Trophoblast cell (in vitro differentiated cells and primary cell): ENCODE results near the gene SPTA1.
"Not testable (repeated sequence)": the region's sequence is repeated elsewhere in the genome, so short reads cannot be mapped to it uniquely, and the experiment has no call there.

ENCODE experiments used
- DNase-seq, 2 donors: peaks; one replicate each; pipeline ENCODE4 v3.0.0-alpha.2; 2016
- H2AFZ ChIP-seq: 2 replicates; pipeline ENCODE4 v1.6.1; 2013; ENCODE audit warnings: low read length, moderate library complexity, mild to moderate bottlenecking; ENCODE audit not compliant: insufficient read depth, poor library complexity
- H2AK5ac ChIP-seq: 2 replicates; pipeline ENCODE4 v1.6.1; 2013; ENCODE audit warnings: mild to moderate bottlenecking, low read length
- H2BK120ac ChIP-seq: 2 replicates; pipeline ENCODE4 v1.6.1; 2013; ENCODE audit warnings: low read length, mild to moderate bottlenecking, moderate library complexity; ENCODE audit not compliant: insufficient read depth, poor library complexity
- H2BK12ac ChIP-seq: 2 replicates; pipeline ENCODE4 v1.6.1; 2013; ENCODE audit warnings: mild to moderate bottlenecking, low read length, moderate library complexity
- H2BK5ac ChIP-seq: 2 replicates; pipeline ENCODE4 v1.6.1; 2013; ENCODE audit warnings: low read length, low read depth, moderate library complexity, mild to moderate bottlenecking; ENCODE audit not compliant: poor library complexity
- H3K14ac ChIP-seq: 2 replicates; pipeline ENCODE4 v1.6.1; 2013; ENCODE audit warnings: mild to moderate bottlenecking, low read length
- H3K18ac ChIP-seq: 2 replicates; pipeline ENCODE4 v1.6.1; 2013; ENCODE audit warnings: mild to moderate bottlenecking, low read length
- H3K23ac ChIP-seq: 2 replicates; pipeline ENCODE4 v1.6.1; 2013; ENCODE audit warnings: low read length
- H3K27ac ChIP-seq: 2 replicates; pipeline ENCODE4 v1.5.1; 2013; ENCODE audit warnings: low read depth, mild to moderate bottlenecking, inconsistent platforms, low read length, moderate library complexity
- H3K27me3 ChIP-seq: 2 replicates; pipeline ENCODE4 v1.6.1; 2013; ENCODE audit warnings: inconsistent platforms, mild to moderate bottlenecking, low read length, moderate library complexity; ENCODE audit not compliant: insufficient read depth
- H3K36me3 ChIP-seq, 2 experiments: 1 replicate in 1 of 2; 2 replicates in 1 of 2; pipeline ENCODE4 v1.6.1; 2013; ENCODE audit warnings: low read length in 2 of 2, mild to moderate bottlenecking in 2 of 2, moderate library complexity in 1 of 2; ENCODE audit not compliant: insufficient read depth in 2 of 2, control insufficient read depth in 1 of 2
- H3K4ac ChIP-seq: 2 replicates; pipeline ENCODE4 v1.6.1; 2013; ENCODE audit warnings: low read depth, mild to moderate bottlenecking, low read length, moderate library complexity
- H3K4me1 ChIP-seq, 2 experiments: 1 replicate in 1 of 2; 2 replicates in 1 of 2; pipeline ENCODE4 v1.6.1; 2013; ENCODE audit warnings: low read length in 2 of 2, mild to moderate bottlenecking in 2 of 2, moderate library complexity in 1 of 2; ENCODE audit not compliant: insufficient read depth in 2 of 2, control insufficient read depth in 1 of 2
- H3K4me2 ChIP-seq: 2 replicates; pipeline ENCODE4 v1.6.1; 2013; ENCODE audit warnings: inconsistent platforms, mild to moderate bottlenecking, low read length, moderate library complexity
- H3K4me3 ChIP-seq: 2 replicates; pipeline ENCODE4 v1.5.1; 2013; ENCODE audit warnings: mild to moderate bottlenecking, low read depth, low read length, inconsistent platforms
- H3K79me1 ChIP-seq: one replicate; pipeline ENCODE4 v1.6.1; 2013; ENCODE audit warnings: low read length
- H3K79me2 ChIP-seq: 2 replicates; pipeline ENCODE4 v1.6.1; 2013; ENCODE audit warnings: low read length, mild to moderate bottlenecking; ENCODE audit not compliant: control insufficient read depth, insufficient read depth, poor library complexity
- H3K9ac ChIP-seq: 2 replicates; pipeline ENCODE4 v1.6.1; 2013; ENCODE audit warnings: mild to moderate bottlenecking, low read length
- H3K9me3 ChIP-seq: 2 replicates; pipeline ENCODE4 v1.6.1; 2013; ENCODE audit warnings: low read depth, mild to moderate bottlenecking, control low read depth, inconsistent platforms, low read length; ENCODE audit not compliant: insufficient read depth
- H4K12ac ChIP-seq: 2 replicates; pipeline ENCODE4 v1.6.1; 2013; ENCODE audit warnings: low read depth, mild to moderate bottlenecking, low read length, moderate library complexity
- H4K8ac ChIP-seq: 2 replicates; pipeline ENCODE4 v1.6.1; 2013; ENCODE audit warnings: low read depth, mild to moderate bottlenecking, low read length, moderate library complexity
- H4K91ac ChIP-seq: one replicate; pipeline ENCODE4 v1.6.1; 2013; ENCODE audit warnings: low read depth, mild to moderate bottlenecking, low read length, moderate library complexity
- WGBS: extraction: QIAGEN DNeasy Blood & Tissue Kit; methylation state at CpG from one replicate; pipeline ENCODE4 v1.1.7; 2013; ENCODE audit warnings: missing lambda C conversion rate; ENCODE audit not compliant: insufficient read length, insufficient coverage; ENCODE audit errors: extremely low coverage; 5-methylcytosine and 5-hydroxymethylcytosine counted together

SPTA1 gene

DNA sequence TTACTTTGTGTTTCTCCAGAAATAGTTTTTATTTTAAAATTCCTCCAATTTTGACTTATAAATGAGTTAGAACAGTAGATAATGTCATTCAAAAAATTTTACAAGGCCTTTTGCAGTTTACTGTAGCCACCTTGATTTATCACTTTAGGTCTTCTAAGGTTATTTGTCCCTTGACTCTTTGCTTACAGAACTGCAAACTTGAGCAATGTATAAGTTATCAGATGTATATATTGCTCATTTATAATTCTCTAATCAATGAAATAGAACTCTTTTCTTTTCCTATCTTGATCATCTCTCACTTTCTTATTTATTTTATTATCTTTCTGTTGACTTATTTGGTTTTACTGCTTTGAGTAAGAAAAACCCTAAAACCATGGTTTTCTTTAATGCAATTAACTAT, 5.8 kb upstream of the SPTA1 start:
- Histone ChIP-seq H3K4me2 (no peak overlapping the region), H2AK5ac (no peak overlapping the region), H3K14ac (no peak overlapping the region), H3K9ac (no peak overlapping the region), H4K91ac (no peak overlapping the region), H4K12ac (no peak overlapping the region), H3K79me2 (no peaks in the 10 kb centered on the region), H2BK5ac (no peak overlapping the region), H3K4me3 (no peak overlapping the region), H3K18ac (no peak overlapping the region), H2AFZ (no peak overlapping the region), H3K4me1 (no peaks in the 10 kb centered on the region), H2BK12ac (no peak overlapping the region), H3K27me3 (no peaks in the 10 kb centered on the region), H3K79me1 (no peaks in the 10 kb centered on the region), H2BK120ac (no peak overlapping the region), H3K4ac (no peak overlapping the region), H3K27ac (no peak overlapping the region), H3K23ac (no peak overlapping the region), H3K9me3 (no peaks in the 10 kb centered on the region), H4K8ac (no peak overlapping the region), H3K36me3 (no peaks in the 10 kb centered on the region)
- DNase-seq = no peak

DNA sequence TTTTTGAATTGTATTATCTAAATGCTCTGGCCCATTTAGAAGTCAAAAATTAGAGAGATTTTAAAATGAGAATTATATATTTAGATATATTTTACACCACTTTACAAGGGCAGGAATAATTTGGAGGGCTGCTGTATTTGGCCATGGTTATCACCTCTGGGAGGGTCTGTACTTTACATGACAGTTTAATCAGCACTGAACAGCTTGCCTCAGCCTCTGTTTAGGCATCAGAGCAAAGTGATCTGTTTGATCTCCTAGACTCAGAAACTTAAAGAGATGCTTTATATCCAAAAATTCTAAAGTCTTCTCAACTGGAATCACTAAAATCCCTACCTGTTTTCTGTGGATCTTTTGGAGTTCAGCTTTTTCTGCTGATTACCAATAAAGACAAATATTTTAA, 5.4 kb upstream of the SPTA1 start:
- no peak overlapping the region for H3K27ac ChIP-seq

DNA sequence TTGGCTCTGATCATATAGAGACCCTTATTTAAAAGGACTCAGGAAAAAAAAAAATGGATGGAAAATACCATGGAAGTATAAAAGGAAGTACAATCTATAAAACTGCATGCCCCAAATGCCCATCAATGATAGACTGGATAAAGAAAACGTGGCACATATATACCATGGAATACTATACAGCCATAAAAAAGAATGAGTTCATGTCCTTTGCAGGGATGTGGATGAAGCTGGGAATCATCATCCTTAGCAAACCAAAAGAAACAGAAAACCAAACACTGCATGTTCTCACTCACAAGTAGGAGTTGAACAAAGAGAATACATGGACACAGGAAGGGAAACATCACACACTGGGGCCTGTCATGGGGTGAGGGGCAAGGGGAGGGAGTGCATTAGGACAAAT, 4.6 kb upstream of the SPTA1 start:
- not testable (repeated sequence) for H2BK5ac ChIP-seq, H2AFZ ChIP-seq, H3K79me1 ChIP-seq, H3K4me1 ChIP-seq, H4K91ac ChIP-seq, H3K4me2 ChIP-seq, H3K14ac ChIP-seq, H4K8ac ChIP-seq, H3K4ac ChIP-seq, H3K23ac ChIP-seq, H3K4me3 ChIP-seq, H3K27ac ChIP-seq, H2BK120ac ChIP-seq, H4K12ac ChIP-seq, H2BK12ac ChIP-seq, H3K9me3 ChIP-seq, H2AK5ac ChIP-seq, H3K9ac ChIP-seq, H3K79me2 ChIP-seq, H3K27me3 ChIP-seq, H3K36me3 ChIP-seq, H3K18ac ChIP-seq, DNase-seq
- WGBS = no CpG with 5 or more reads among the region's 1 CpG

More for the DNA sequence above, 5.4 kb upstream of the SPTA1 start:
- H2AFZ ChIP-seq = no peak overlapping the region
- H2BK12ac ChIP-seq = no peak overlapping the region
- H3K9ac ChIP-seq = no peak overlapping the region
- DNase-seq = no peak
- H4K12ac ChIP-seq = no peak overlapping the region
- H3K36me3 ChIP-seq = no peaks in the 10 kb centered on the region
- H4K91ac ChIP-seq = no peak overlapping the region
- H2AK5ac ChIP-seq = no peak overlapping the region
- H2BK120ac ChIP-seq = no peak overlapping the region
- H3K79me2 ChIP-seq = no peaks in the 10 kb centered on the region
- no peak overlapping the region for H3K18ac ChIP-seq
- H3K27me3 ChIP-seq = no peaks in the 10 kb centered on the region
- no peak overlapping the region for H3K23ac ChIP-seq
- no peak overlapping the region for H3K14ac ChIP-seq
- H3K9me3 ChIP-seq = no peaks in the 10 kb centered on the region
- no peak overlapping the region for H3K4me3 ChIP-seq
- H3K4me1 ChIP-seq = no peaks in the 10 kb centered on the region
- H3K79me1 ChIP-seq = no peaks in the 10 kb centered on the region
- H3K4me2 ChIP-seq = no peak overlapping the region
- no peak overlapping the region for H2BK5ac ChIP-seq
- no peak overlapping the region for H3K4ac ChIP-seq
- H4K8ac ChIP-seq = no peak overlapping the region

DNA sequence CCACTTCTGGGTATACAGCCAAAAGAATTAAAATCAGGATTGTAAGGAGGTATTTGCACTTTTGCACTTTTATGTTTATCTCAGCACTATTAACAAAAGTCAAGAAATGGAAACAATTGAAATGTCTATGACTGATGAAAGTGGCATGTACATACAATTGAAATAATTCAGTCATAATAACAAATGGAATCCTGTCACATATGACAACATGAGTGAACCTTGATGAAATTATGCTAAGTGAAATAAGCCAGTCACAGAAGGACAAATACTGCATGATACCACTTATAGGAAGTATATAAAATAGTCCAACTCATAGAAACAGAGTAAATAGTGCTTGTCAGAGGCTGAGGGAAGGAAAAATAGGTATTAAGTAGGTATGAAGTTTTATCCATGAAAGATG, 3.4 kb upstream of the SPTA1 start:
- H3K79me1 ChIP-seq = no peaks in the 10 kb centered on the region
- H2AK5ac ChIP-seq = no peak overlapping the region
- H3K4me1 ChIP-seq = no peaks in the 10 kb centered on the region
- no peaks in the 10 kb centered on the region for H3K27me3 ChIP-seq
- no peaks in the 10 kb centered on the region for H3K9me3 ChIP-seq
- DNase-seq = no peak
- H2BK5ac ChIP-seq = no peak overlapping the region
- no peak overlapping the region for H3K27ac ChIP-seq
- no peak overlapping the region for H3K4me3 ChIP-seq
- no peak overlapping the region for H4K12ac ChIP-seq
- no peak overlapping the region for H2AFZ ChIP-seq
- H2BK120ac ChIP-seq = no peak overlapping the region
- H2BK12ac ChIP-seq = no peak overlapping the region
- no peak overlapping the region for H3K4me2 ChIP-seq
- H3K14ac ChIP-seq = no peak overlapping the region
- no peak overlapping the region for H4K8ac ChIP-seq
- H3K9ac ChIP-seq = no peak overlapping the region
- no peak overlapping the region for H3K4ac ChIP-seq
- no peak overlapping the region for H3K23ac ChIP-seq
- H4K91ac ChIP-seq = no peak overlapping the region
- H3K18ac ChIP-seq = no peak overlapping the region
- no peaks in the 10 kb centered on the region for H3K36me3 ChIP-seq
- H3K79me2 ChIP-seq = no peaks in the 10 kb centered on the region

DNA sequence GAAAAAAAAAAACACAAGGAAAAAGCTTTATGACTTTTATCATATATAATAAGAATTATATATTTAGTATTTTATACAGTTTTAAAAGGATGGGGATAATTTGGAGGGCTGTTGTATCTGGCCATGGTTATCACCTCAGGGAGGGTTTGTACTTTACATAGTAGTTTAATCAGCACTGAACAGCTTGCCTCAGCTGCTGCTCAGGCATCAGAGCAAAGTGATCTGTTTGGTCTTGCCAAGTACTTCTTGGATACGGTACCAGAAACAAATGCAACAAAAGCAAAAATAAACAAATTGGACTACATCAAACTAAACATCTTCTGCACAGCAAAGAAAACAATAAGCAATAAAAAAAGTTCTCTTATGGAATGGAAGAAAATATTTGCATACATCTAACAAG, 2.6 kb upstream of the SPTA1 start:
- no peak overlapping the region for H4K12ac ChIP-seq
- no peak overlapping the region for H3K4ac ChIP-seq
- no peaks in the 10 kb centered on the region for H3K9me3 ChIP-seq
- DNase-seq = no peak
- no peaks in the 10 kb centered on the region for H3K79me2 ChIP-seq
- no peak overlapping the region for H2BK12ac ChIP-seq
- no peak overlapping the region for H4K91ac ChIP-seq
- no peak overlapping the region for H2AFZ ChIP-seq
- H4K8ac ChIP-seq = no peak overlapping the region
- no peak overlapping the region for H3K27ac ChIP-seq
- no peaks in the 10 kb centered on the region for H3K79me1 ChIP-seq
- H3K14ac ChIP-seq = no peak overlapping the region
- no peaks in the 10 kb centered on the region for H3K27me3 ChIP-seq
- no peak overlapping the region for H2AK5ac ChIP-seq
- H3K4me2 ChIP-seq = no peak overlapping the region
- no peak overlapping the region for H3K23ac ChIP-seq
- no peak overlapping the region for H3K9ac ChIP-seq
- no peak overlapping the region for H3K4me3 ChIP-seq
- H3K4me1 ChIP-seq = no peaks in the 10 kb centered on the region
- no peak overlapping the region for H3K18ac ChIP-seq
- no CpG with 5 or more reads among the region's 1 CpG for whole genome bisulfite sequencing
- H3K36me3 ChIP-seq = no peaks in the 10 kb centered on the region
- H2BK5ac ChIP-seq = no peak overlapping the region
- no peak overlapping the region for H2BK120ac ChIP-seq
